DOHH2 (cell line): ENCODE results near the gene SLC48A1.

Source experiments
- H3F3A ChIP-seq: fragments of 200-600 bp; sonication (generic), shearing (Covaris generic); 2 replicates; pipeline ENCODE4 v1.6.0; 2016; ENCODE audit warnings: antibody characterized with exemption, mild to moderate bottlenecking; ENCODE audit not compliant: control insufficient read depth, insufficient read depth
- H3K27ac ChIP-seq: fragments of 200-600 bp; sonication (generic); 2 replicates; pipeline ENCODE4 v1.5.1; 2014; ENCODE audit warnings: low read depth, mild to moderate bottlenecking, low read length, moderate library complexity
- H3K27me3 ChIP-seq: fragments of 200-600 bp; sonication (generic); 2 replicates; pipeline ENCODE4 v1.6.1; 2014; ENCODE audit warnings: mild to moderate bottlenecking, low read length, mixed read lengths; ENCODE audit not compliant: control insufficient read depth
- H3K36me3 ChIP-seq: fragments of 200-600 bp; sonication (generic); 2 replicates; pipeline ENCODE4 v1.6.1; 2014; ENCODE audit warnings: mild to moderate bottlenecking, low read length, moderate library complexity, mixed read lengths; ENCODE audit not compliant: control insufficient read depth
- H3K4me1 ChIP-seq: fragments of 200-600 bp; sonication (generic); 2 replicates; pipeline ENCODE4 v1.6.1; 2014; ENCODE audit warnings: mild to moderate bottlenecking, low read length, mixed read lengths; ENCODE audit not compliant: control insufficient read depth
- H3K4me2 ChIP-seq: fragments of 200-600 bp; sonication (generic); 2 replicates; pipeline ENCODE4 v1.6.0; 2014; ENCODE audit warnings: mild to moderate bottlenecking, low read length, moderate library complexity
- H3K4me3 ChIP-seq: fragments of 200-600 bp; sonication (generic); 2 replicates; pipeline ENCODE4 v1.5.1; 2014; ENCODE audit warnings: mild to moderate bottlenecking, low read length, mixed read lengths
- H3K79me2 ChIP-seq: fragments of 200-600 bp; sonication (generic); 2 replicates; pipeline ENCODE4 v1.6.1; 2014; ENCODE audit warnings: mild to moderate bottlenecking, low read length, mixed read lengths; ENCODE audit not compliant: control insufficient read depth
- H3K9me2 ChIP-seq: fragments of 200-600 bp; sonication (generic); replicated peaks from 2 replicates; pipeline ENCODE4 v1.6.1; 2014; ENCODE audit warnings: mild to moderate bottlenecking, low read length, mixed read lengths; ENCODE audit not compliant: control insufficient read depth
- H3K9me3 ChIP-seq: fragments of 200-600 bp; sonication (generic); 2 replicates; pipeline ENCODE4 v1.6.1; 2014; ENCODE audit warnings: antibody characterized with exemption, low read length, mixed read lengths; ENCODE audit not compliant: control insufficient read depth, insufficient read depth
- H4K20me1 ChIP-seq: fragments of 200-600 bp; sonication (generic); 2 replicates; pipeline ENCODE4 v1.6.0; 2014; ENCODE audit warnings: low read depth, mild to moderate bottlenecking, antibody characterized with exemption, low read length, moderate library complexity; ENCODE audit not compliant: control insufficient read depth, insufficient read depth
- EZH2phosphoT487 ChIP-seq: fragments of 200-600 bp; sonication (generic); IDR thresholded peaks from 2 replicates; pipeline ENCODE4 v1.6.1; 2017; ENCODE audit warnings: borderline replicate concordance, mild to moderate bottlenecking, antibody characterized with exemption, low read length, moderate library complexity, mixed read lengths
- TF ChIP-seq, protein P1 (sequence below): fragments of 200-600 bp; sonication (generic); IDR thresholded peaks from one replicate; pipeline ENCODE4 v1.5.1; 2014; ENCODE audit warnings: antibody characterized with exemption, mild to moderate bottlenecking, low read depth, low read length; ENCODE audit not compliant: poor library complexity, severe bottlenecking

The SLC48A1 gene

DNA sequence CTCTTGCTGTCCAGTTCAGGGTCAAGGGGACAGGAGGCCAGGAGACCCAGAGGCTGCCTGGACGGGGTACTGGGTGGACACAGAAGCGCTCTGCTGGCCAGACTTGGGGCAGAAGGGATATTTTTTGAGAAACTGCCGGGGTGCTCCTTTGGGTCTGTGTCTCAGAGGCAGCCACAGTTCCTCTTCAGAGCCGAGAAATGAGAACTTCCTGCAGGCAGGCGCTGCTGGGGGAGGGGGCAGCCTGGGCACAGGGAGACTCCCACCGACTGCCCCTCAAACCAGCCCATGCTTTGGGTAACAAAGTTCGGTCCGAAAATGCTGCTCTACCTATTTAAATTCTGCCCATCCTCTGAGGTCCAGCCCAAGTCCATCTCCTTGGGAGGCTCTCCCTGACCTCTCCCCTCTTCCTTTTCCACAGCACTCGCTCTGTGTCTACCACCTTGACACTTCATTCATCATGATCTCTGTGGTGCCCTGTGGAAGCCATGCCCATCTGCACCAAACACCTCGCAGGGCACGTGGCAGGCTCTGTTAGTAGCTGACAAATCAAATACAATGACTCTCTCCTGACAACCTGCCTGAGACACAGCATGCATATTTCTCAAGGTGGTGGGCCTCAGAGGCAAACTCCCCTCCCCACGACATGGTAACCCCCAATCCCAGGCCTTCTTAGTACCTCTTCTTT, 30.3 kb downstream of the SLC48A1 start:
- TF ChIP-seq, protein P1, sequence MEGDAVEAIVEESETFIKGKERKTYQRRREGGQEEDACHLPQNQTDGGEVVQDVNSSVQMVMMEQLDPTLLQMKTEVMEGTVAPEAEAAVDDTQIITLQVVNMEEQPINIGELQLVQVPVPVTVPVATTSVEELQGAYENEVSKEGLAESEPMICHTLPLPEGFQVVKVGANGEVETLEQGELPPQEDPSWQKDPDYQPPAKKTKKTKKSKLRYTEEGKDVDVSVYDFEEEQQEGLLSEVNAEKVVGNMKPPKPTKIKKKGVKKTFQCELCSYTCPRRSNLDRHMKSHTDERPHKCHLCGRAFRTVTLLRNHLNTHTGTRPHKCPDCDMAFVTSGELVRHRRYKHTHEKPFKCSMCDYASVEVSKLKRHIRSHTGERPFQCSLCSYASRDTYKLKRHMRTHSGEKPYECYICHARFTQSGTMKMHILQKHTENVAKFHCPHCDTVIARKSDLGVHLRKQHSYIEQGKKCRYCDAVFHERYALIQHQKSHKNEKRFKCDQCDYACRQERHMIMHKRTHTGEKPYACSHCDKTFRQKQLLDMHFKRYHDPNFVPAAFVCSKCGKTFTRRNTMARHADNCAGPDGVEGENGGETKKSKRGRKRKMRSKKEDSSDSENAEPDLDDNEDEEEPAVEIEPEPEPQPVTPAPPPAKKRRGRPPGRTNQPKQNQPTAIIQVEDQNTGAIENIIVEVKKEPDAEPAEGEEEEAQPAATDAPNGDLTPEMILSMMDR = no peak
- TF ChIP-seq EZH2phosphoT487 = no peak
- Histone ChIP-seq H3K9me3 (no peaks in the 10 kb centered on the region), H3K36me3 (peaks cover 95% of the 10 kb centered on the region), H3K4me1 (peaks cover 84% of the 10 kb centered on the region), H3K4me2 (peak overlapping the region; percentile 42), H3F3A (peaks cover 5% of the 10 kb centered on the region; the same call in 1 of the 2 replicates), H4K20me1 (peaks cover 45% of the 10 kb centered on the region; the same call in 1 of the 2 replicates), H3K79me2 (peaks cover 100% of the 10 kb centered on the region), H3K4me3 (peak overlapping the region; percentile 25; the same call in 1 of the 2 replicates), H3K9me2 (no peaks in the 10 kb centered on the region), H3K27ac (peak overlapping the region; percentile 22), H3K27me3 (no peaks in the 10 kb centered on the region)

DNA sequence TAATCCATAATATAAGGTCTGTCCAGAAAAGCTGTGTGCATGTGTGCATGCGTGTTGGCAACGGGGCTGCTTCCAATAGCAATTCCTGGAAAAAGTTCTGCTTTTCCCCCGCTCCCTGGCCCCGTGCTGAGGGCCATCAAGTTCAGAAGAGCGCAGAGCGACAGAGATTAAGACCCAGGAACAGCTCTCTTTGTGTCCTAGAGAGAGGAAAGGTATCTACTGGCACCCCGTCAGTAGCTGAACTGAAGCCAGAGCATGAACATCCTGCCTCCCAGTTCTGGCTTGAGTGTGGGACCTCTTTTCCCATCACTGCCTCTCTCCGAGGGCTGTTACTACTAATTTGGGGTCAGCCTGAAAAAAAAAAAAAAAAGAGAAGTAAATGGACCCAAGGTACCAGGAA, 31.1 kb downstream of the SLC48A1 start:
- H3K27me3 ChIP-seq = no peaks in the 10 kb centered on the region
- peaks cover 100% of the 10 kb centered on the region for H3K79me2 ChIP-seq
- TF ChIP-seq, protein P1 = no peak
- TF ChIP-seq EZH2phosphoT487 = no peak
- peaks cover 5% of the 10 kb centered on the region; the same call in 1 of the 2 replicates for H3F3A ChIP-seq
- H3K9me2 ChIP-seq = no peaks in the 10 kb centered on the region
- no peak overlapping the region for H3K4me3 ChIP-seq
- peaks cover 93% of the 10 kb centered on the region for H3K4me1 ChIP-seq
- no peaks in the 10 kb centered on the region for H3K9me3 ChIP-seq
- peaks cover 45% of the 10 kb centered on the region; the same call in 1 of the 2 replicates for H4K20me1 ChIP-seq
- peak overlapping the region; percentile 42 for H3K4me2 ChIP-seq
- H3K36me3 ChIP-seq = peaks cover 90% of the 10 kb centered on the region
- no peak overlapping the region for H3K27ac ChIP-seq

DNA sequence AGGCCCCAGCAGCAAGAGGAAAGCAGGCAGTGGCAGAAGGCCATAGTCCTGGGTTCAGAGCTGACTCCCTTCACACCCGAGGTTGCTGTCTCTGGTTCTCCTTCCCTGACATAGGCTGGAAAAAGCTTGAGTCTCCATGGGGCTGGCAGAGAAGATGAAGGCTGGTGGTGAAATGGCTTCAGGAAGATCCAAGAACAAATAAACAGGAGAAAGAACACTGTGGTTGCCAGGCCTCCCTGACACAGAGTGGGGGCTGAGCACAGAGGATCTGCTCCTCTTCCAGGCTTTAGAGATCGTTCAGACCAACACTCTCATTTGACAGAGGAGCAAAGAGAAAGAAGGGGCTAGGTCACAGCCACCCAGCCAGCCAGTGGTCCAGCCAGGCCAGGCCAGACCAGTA, 32.4 kb downstream of the SLC48A1 start:
- H3K4me1 ChIP-seq = peaks cover 96% of the 10 kb centered on the region
- H4K20me1 ChIP-seq = peaks cover 36% of the 10 kb centered on the region; the same call in 1 of the 2 replicates
- TF ChIP-seq, protein P1 = no peak
- TF ChIP-seq EZH2phosphoT487 = no peak
- peaks cover 84% of the 10 kb centered on the region for H3K36me3 ChIP-seq
- H3K27me3 ChIP-seq = no peaks in the 10 kb centered on the region
- H3F3A ChIP-seq = peaks cover 5% of the 10 kb centered on the region; the same call in 1 of the 2 replicates
- H3K4me2 ChIP-seq = no peak overlapping the region
- no peak overlapping the region for H3K27ac ChIP-seq
- H3K79me2 ChIP-seq = peaks cover 100% of the 10 kb centered on the region
- H3K4me3 ChIP-seq = no peak overlapping the region
- no peaks in the 10 kb centered on the region for H3K9me2 ChIP-seq
- no peaks in the 10 kb centered on the region for H3K9me3 ChIP-seq
